Suprapubic skin (tissue), 4 donors: ENCODE data around the gene PDLIM4. TPM values are rescaled to one million over a fixed set of nuclear protein-coding genes. Genes with fewer than 3 reads are reported as not detected.

Experiments used
- DNase-seq, 2 donors: peaks; one replicate each; pipeline ENCODE4 v3.0.0-alpha.2; 2019; ENCODE audit warnings: low spot score in 2 of 2
- H3K27ac ChIP-seq: fragments of 200-600 bp; sonication (generic); one replicate; pipeline ENCODE4 v1.5.1; 2019
- H3K27me3 ChIP-seq: fragments of 200-600 bp; sonication (generic); one replicate; pipeline ENCODE4 v1.5.1; 2019
- H3K36me3 ChIP-seq: fragments of 200-600 bp; sonication (generic); one replicate; pipeline ENCODE4 v1.5.1; 2019
- H3K4me1 ChIP-seq: fragments of 200-600 bp; sonication (generic); one replicate; pipeline ENCODE4 v1.5.1; 2019
- H3K4me3 ChIP-seq: fragments of 200-600 bp; sonication (generic); one replicate; pipeline ENCODE4 v1.5.1; 2019; ENCODE audit warnings: mild to moderate bottlenecking
- H3K9me3 ChIP-seq: fragments of 200-600 bp; sonication (generic); one replicate; pipeline ENCODE4 v1.5.1; 2019
- EP300 ChIP-seq: sonication (generic); formaldehyde crosslinking; IDR thresholded peaks from one replicate; pipeline ENCODE4 v1.6.1; 2017; ENCODE audit warnings: antibody characterized with exemption
- POLR2A ChIP-seq, 2 donors: fragments of 450-650 bp; IDR thresholded peaks; one replicate each; pipeline ENCODE4 v1.6.1; 2017; ENCODE audit warnings: antibody characterized with exemption in 2 of 2, mild to moderate bottlenecking in 2 of 2, moderate library complexity in 2 of 2
- POLR2AphosphoS5 ChIP-seq, 3 donors: sonication (generic); formaldehyde crosslinking; IDR thresholded peaks; one replicate each; pipeline ENCODE4 v1.6.1; 2017; ENCODE audit warnings: antibody characterized with exemption in 3 of 3
- WGBS: methylation state at CpG from one replicate; pipeline ENCODE4 v1.1.5; 2018; 5-methylcytosine and 5-hydroxymethylcytosine counted together
- total RNA-seq, 4 donors: library from RNA; depleted of rRNA; stranded (reverse); fragments of >200 nt; gene quantifications; one replicate each; pipeline ENCODE4 v1.1.0, GENCODE V29; 2016
- TF ChIP-seq, protein P1 (sequence below), 2 donors: fragments of 200-600 bp in 1 of 2; fragments of 450-650 bp in 1 of 2; sonication (generic) in 1 of 2; IDR thresholded peaks; one replicate each; pipeline ENCODE4 v1.5.1; 2016 to 2019; ENCODE audit warnings: antibody characterized with exemption in 2 of 2, mild to moderate bottlenecking in 1 of 2, moderate library complexity in 1 of 2

PDLIM4 gene
- total RNA-seq, 4 donors from 2014 or later, result 110 to 128 (median 114) TPM

DNA sequence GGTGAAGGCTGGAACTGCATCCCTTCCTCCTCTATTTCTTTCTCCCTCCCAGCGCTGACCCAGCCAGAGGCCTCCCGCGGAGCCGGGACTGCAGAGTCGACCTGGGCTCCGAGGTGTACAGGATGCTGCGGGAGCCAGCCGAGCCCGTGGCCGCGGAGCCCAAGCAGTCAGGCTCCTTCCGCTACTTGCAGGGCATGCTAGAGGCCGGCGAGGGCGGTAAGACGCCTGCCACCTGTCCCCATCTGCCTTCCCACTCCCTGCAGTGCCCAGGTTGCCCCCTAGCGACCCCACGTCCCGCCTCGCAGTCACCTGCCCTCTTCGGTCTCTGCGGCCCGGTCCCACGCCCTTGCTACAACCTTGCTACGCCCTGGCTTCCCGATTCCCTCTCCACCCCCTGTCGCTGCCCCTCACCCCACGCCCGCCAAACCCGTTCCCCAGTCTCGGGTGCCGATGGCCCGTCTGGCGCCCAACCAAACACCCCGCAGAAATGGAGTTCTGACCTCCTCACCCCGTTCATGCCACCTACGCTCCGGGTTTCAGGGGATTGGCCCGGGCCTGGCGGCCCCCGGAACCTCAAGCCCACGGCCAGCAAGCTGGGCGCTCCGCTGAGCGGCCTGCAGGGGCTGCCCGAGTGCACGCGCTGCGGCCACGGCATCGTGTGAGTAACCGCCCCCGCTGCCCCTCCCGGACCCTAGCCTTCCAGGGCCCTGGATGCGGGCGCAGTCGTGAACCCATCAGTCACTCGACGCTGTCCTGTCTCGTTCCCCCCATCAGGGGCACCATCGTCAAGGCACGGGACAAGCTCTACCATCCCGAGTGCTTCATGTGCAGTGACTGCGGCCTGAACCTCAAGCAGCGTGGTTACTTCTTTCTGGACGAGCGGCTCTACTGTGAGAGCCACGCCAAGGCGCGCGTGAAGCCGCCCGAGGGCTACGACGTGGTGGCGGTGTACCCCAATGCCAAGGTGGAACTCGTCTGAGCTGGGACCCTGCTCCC is 14.1 kb downstream of the PDLIM4 start:
- peaks cover 32% of the 10 kb centered on the region for H3K4me1 ChIP-seq
- H3K36me3 ChIP-seq, result peaks cover 43% of the 10 kb centered on the region
- no peak overlapping the region for H3K27ac ChIP-seq
- H3K27me3 ChIP-seq, result no peaks in the 10 kb centered on the region
- WGBS, result 85% methylated on average over 76 of the region's 77 CpGs
- no peaks in the 10 kb centered on the region for H3K9me3 ChIP-seq
- DNase-seq, result no peak
- TF ChIP-seq POLR2AphosphoS5 (IDR thresholded peaks at IDR 0.05) (no peak), POLR2A (IDR thresholded peaks at IDR 0.05) (no peak), EP300 (no peak)
- TF ChIP-seq, protein P1, sequence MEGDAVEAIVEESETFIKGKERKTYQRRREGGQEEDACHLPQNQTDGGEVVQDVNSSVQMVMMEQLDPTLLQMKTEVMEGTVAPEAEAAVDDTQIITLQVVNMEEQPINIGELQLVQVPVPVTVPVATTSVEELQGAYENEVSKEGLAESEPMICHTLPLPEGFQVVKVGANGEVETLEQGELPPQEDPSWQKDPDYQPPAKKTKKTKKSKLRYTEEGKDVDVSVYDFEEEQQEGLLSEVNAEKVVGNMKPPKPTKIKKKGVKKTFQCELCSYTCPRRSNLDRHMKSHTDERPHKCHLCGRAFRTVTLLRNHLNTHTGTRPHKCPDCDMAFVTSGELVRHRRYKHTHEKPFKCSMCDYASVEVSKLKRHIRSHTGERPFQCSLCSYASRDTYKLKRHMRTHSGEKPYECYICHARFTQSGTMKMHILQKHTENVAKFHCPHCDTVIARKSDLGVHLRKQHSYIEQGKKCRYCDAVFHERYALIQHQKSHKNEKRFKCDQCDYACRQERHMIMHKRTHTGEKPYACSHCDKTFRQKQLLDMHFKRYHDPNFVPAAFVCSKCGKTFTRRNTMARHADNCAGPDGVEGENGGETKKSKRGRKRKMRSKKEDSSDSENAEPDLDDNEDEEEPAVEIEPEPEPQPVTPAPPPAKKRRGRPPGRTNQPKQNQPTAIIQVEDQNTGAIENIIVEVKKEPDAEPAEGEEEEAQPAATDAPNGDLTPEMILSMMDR (IDR thresholded peaks at IDR 0.05), result no peak
- H3K4me3 ChIP-seq, result no peak overlapping the region

DNA sequence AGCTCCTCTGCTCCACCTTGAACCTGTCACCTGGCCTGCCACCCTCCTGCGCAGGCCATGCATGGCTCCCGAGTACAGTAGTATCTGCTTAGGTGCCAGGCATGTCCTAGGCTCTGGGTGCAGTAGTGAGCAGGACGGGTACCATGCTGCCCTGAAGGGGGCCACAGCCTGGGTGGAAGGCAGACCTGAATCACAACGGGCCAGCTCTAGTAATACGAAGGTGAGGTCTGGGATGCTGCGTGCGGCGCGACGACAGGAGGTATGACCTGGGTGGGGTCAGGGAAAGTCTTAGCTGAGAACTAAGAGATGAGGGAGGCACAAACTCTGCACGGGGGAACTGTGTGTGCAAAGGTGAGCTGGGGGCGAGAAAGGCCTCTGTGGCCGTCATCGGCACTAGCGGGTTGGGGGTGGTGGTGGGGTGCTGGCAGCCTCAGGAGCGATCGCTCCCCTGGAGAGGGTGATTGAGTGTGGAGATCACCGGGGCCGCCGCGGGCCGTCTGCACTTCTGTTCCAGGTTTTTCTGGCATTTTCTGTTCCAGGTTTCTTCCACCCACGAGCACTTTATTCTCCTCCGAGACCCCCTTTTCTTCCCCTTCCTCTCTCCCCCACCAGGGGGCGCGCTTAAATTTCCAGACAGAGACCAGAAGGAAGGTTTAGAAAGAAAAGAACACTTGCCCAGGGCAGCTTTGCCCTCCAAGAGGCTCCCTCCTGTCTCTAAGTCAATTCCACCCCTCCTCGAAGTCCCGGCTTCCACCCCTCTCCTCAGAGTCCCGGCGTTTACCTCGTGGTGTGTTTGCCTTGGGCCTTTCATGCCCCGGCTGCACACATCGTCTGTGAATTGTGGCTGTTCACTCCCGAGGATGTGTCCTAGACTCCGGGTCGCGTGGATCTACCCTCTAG is 15.1 kb downstream of the PDLIM4 start:
- H3K9me3 ChIP-seq, result no peaks in the 10 kb centered on the region
- DNase-seq, result no peak
- peaks cover 24% of the 10 kb centered on the region for H3K4me1 ChIP-seq
- no peak overlapping the region for H3K4me3 ChIP-seq
- no peak overlapping the region for H3K27ac ChIP-seq
- TF ChIP-seq POLR2AphosphoS5 (IDR thresholded peaks at IDR 0.05), result no peak
- TF ChIP-seq, protein P1 (IDR thresholded peaks at IDR 0.05), result peak; percentile 72 to 78
- TF ChIP-seq EP300, result no peak
- no peaks in the 10 kb centered on the region for H3K27me3 ChIP-seq
- WGBS, result 61% methylated on average over 36 of the region's 37 CpGs
- H3K36me3 ChIP-seq, result peaks cover 33% of the 10 kb centered on the region

DNA sequence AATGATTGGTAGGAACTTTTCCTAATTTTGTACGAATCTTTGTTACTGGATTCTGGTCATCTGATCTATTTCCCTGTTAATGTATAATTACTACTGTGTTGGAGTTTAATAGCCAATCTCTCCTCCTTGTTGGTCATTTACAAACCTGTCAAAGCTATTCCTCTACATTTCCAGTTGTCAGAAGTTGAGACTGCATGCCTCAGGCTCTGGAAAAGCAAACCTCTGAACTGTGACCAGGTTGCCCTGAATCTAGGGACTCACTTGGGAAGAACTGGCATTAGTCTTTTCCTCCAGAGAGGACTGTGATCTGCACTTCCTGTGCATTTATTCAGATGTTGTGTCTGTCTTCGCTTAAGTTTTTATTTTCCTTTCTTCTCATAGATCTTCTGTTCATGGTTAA is 16.1 kb downstream of the PDLIM4 start:
- Histone ChIP-seq H3K27ac (no peak overlapping the region), H3K27me3 (no peaks in the 10 kb centered on the region), H3K36me3 (peaks cover 29% of the 10 kb centered on the region), H3K4me1 (peaks cover 16% of the 10 kb centered on the region), H3K4me3 (no peak overlapping the region), H3K9me3 (no peaks in the 10 kb centered on the region)
- 75% methylated on average over 2 of the region's 2 CpGs for WGBS
- no peak for DNase-seq
- TF ChIP-seq POLR2AphosphoS5 (IDR thresholded peaks at IDR 0.05) (no peak), EP300 (no peak), POLR2A (IDR thresholded peaks at IDR 0.05) (no peak)
- TF ChIP-seq, protein P1 (IDR thresholded peaks at IDR 0.05), result no peak

DNA sequence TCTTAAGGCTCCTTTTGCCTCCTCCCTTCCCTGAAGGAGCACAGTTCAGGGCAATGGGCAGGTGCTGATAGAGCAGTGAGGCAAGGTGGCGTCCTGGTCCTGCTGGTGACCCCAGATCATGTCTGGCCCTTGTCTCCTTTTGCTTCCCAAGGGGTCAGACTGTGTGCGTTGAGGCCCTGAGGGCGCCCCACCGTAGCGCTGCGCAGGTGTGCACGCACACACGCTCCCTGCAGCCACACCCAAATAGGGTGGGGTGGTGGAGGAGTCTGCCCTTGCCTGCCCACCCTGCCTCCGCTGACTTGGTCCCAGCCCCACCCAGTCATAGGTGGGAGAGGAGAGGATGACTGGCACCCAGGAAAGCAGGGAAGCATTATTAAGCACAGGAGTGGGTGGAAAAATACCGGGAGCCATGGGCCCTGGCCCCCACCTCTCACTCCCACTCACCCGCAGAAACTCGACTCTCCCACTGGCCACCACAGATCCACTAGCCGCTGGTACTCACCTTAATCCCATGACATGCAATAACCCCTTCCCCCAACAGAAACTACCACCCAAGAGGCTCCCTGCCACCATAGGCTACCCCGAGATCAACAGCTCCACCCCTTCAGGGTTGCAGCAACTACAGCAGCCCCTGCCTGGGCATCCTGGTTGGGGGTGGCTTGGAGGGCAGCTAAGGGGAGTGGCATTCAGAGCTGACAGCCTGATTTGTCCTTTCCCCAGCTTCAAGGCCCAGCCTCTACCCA is 16.7 kb downstream of the PDLIM4 start:
- Histone ChIP-seq H3K27ac (no peak overlapping the region), H3K27me3 (no peaks in the 10 kb centered on the region), H3K36me3 (peaks cover 28% of the 10 kb centered on the region), H3K9me3 (no peaks in the 10 kb centered on the region), H3K4me1 (peaks cover 10% of the 10 kb centered on the region), H3K4me3 (no peak overlapping the region)
- DNase-seq, result no peak
- TF ChIP-seq EP300 (no peak), POLR2AphosphoS5 (IDR thresholded peaks at IDR 0.05) (no peak), POLR2A (IDR thresholded peaks at IDR 0.05) (no peak)
- TF ChIP-seq, protein P1 (IDR thresholded peaks at IDR 0.05), result no peak
- WGBS, result 64% methylated on average over 6 of the region's 14 CpGs
